GM12801 (cell line): ENCODE results near the gene NUDT3.

ENCODE experiments used
- CTCF ChIP-seq: IDR thresholded peaks from one replicate; pipeline ENCODE4 v1.5.1; 2011; ENCODE audit warnings: control low read depth; ENCODE audit not compliant: insufficient read length; ENCODE audit errors: extremely low read depth

NUDT3 gene

DNA sequence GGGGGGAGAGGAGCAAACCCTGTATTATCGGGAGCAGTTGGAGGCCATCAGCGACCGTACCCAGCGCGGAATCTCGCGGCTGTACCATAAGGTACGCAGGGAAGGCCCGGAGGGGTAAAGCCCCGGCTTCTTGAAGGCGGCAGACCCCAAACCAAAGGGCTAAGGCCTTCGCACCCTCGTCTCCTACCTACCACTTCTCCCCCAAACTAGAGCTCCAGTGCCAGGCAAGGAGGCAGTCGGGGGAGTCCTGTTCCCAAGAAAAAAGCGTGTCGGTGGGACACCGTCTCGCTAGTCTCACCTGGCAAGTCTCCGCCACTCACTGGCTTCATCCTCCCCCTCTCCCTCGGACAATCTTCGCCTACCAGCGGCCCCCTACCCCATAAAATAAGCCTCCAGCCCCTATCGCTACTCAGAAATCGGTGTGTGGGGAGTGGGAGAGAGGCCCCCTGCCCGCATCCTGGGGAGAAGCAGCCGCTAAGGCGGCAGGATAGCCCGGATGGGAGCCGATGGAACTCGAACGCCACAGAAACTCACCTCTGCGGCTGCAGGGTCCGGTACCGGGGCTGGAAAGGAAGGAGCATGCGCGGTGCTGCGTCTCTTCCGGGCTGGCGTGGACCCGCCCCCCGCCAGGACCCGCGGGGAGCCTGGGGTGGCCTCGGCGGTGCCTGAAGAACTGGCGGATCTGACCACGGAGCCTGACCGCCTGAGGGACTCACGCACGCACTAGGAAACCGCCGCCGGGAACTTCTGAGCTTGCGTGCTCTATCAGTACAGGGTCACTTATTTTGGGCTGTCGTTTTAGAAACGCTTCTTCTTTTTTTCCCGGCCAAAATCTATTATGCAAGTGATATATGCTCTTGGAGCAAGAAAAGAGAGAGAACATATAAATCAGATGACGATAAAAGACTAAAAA is 33.3 kb upstream of the NUDT3 start, which contains the start of gene RPS10:
RPS10 (minus strand) TSS at position 572 of the 913 bp plus-strand sequence. CDS start 848 bp downstream, outside the sequence.
- no peak for TF ChIP-seq CTCF

- no peak for TF ChIP-seq CTCF
Measured at GRCh38 chr6:34425132-34425497, 32.6 kb upstream of the NUDT3 start.

- no peak for TF ChIP-seq CTCF
Measured at GRCh38 chr6:34424200-34425131, 32.0 kb upstream of the NUDT3 start.

DNA sequence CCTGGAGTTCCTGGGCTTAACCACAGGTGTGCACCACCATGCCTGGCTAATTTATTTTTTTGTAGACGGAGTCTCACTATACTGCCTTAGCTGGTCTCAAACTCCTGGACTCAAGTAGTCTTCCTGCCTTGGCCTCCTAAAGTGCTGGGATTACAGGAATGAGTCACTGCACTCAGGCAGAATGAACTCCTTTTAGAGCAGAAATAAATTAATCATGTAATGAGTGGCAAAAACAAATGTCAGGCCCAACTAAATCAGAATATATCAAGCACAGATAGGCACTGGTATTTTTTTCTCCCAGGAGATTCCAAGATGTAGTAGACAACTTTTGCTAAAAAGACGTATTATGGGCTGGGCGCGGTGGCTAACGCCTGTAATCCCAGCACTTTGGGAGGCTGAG is 30.8 kb upstream of the NUDT3 start:
- TF ChIP-seq CTCF, result no peak

- no peak for TF ChIP-seq CTCF
Measured at GRCh38 chr6:34418367-34418766, 25.9 kb upstream of the NUDT3 start.

- TF ChIP-seq CTCF, result no peak
Measured at GRCh38 chr6:34416877-34417371, 24.5 kb upstream of the NUDT3 start.
